OCI-LY1 (cell line): ENCODE data around the gene IMMP1L.

Source experiments
- H2AFZ ChIP-seq: fragments of 200-600 bp; sonication (generic), shearing (Covaris generic); 2 replicates; pipeline ENCODE4 v1.6.0; 2014; ENCODE audit warnings: antibody characterized with exemption, mild to moderate bottlenecking, low read length
- H3F3A ChIP-seq: fragments of 200-600 bp; sonication (generic), shearing (Covaris generic); 2 replicates; pipeline ENCODE4 v1.6.0; 2014; ENCODE audit warnings: mild to moderate bottlenecking, antibody characterized with exemption, low read length, moderate library complexity; ENCODE audit not compliant: insufficient read depth
- H3K27ac ChIP-seq: fragments of 200-600 bp; sonication (generic); 2 replicates; pipeline ENCODE4 v1.5.1; 2014; ENCODE audit warnings: low read length, mixed run types, mild to moderate bottlenecking, low read depth; ENCODE audit not compliant: poor library complexity, severe bottlenecking
- H3K27me3 ChIP-seq: fragments of 200-600 bp; sonication (generic); 2 replicates; pipeline ENCODE4 v1.6.0; 2014; ENCODE audit warnings: antibody characterized with exemption, mild to moderate bottlenecking, low read length, moderate library complexity; ENCODE audit not compliant: insufficient read depth
- H3K36me3 ChIP-seq: fragments of 200-600 bp; sonication (generic); 2 replicates; pipeline ENCODE4 v1.6.1; 2014; ENCODE audit warnings: mild to moderate bottlenecking, antibody characterized with exemption, low read length, moderate library complexity, mixed read lengths; ENCODE audit not compliant: insufficient read depth
- H3K4me1 ChIP-seq: fragments of 200-600 bp; sonication (generic); 2 replicates; pipeline ENCODE4 v1.5.1; 2014; ENCODE audit warnings: mild to moderate bottlenecking, low read length, moderate library complexity; ENCODE audit not compliant: insufficient read depth, severe bottlenecking
- H3K4me2 ChIP-seq: fragments of 200-600 bp; sonication (generic), shearing (Covaris generic); 2 replicates; pipeline ENCODE4 v1.6.1; 2014; ENCODE audit warnings: low read length
- H3K4me3 ChIP-seq: fragments of 200-600 bp; sonication (generic); 2 replicates; pipeline ENCODE4 v1.5.1; 2014; ENCODE audit warnings: low read length, low read depth, mild to moderate bottlenecking, mixed read lengths; ENCODE audit not compliant: poor library complexity, severe bottlenecking
- H3K79me2 ChIP-seq: fragments of 200-600 bp; shearing (Covaris generic); 2 replicates; pipeline ENCODE4 v1.6.1; 2016; ENCODE audit warnings: mixed run types, low read length, mixed read lengths; ENCODE audit not compliant: insufficient read depth
- H3K9ac ChIP-seq: fragments of 200-600 bp; sonication (generic), shearing (Covaris generic); 2 replicates; pipeline ENCODE4 v1.6.1; 2014; ENCODE audit warnings: mild to moderate bottlenecking, low read length, mixed read lengths
- H3K9me2 ChIP-seq: fragments of 200-600 bp; sonication (generic), shearing (Covaris generic); 2 replicates; pipeline ENCODE4 v1.6.1; 2014; ENCODE audit warnings: low read depth, mild to moderate bottlenecking, low read length, mixed read lengths
- H3K9me3 ChIP-seq: fragments of 200-600 bp; shearing (Covaris generic); 2 replicates; pipeline ENCODE4 v1.6.1; 2014; ENCODE audit warnings: low read length, mixed read lengths
- H4K20me1 ChIP-seq: fragments of 200-600 bp; sonication (generic), shearing (Covaris generic); 2 replicates; pipeline ENCODE4 v1.6.0; 2016; ENCODE audit warnings: mild to moderate bottlenecking, low read length; ENCODE audit not compliant: insufficient read depth
- CTCF ChIP-seq: fragments of 200-600 bp; sonication (generic), shearing (Covaris generic); IDR thresholded peaks from 2 replicates; pipeline ENCODE4 v1.5.1; 2017; ENCODE audit warnings: mild to moderate bottlenecking, antibody characterized with exemption, low read length, moderate library complexity, mixed read lengths
- EZH2 ChIP-seq: fragments of 200-600 bp; sonication (generic), shearing (Covaris generic); IDR thresholded peaks from 2 replicates; pipeline ENCODE4 v1.8.0; 2017; ENCODE audit warnings: borderline replicate concordance, mixed run types, mild to moderate bottlenecking, antibody characterized with exemption, low read length, moderate library complexity, mixed read lengths

IMMP1L gene

GRCh38 chr11:31437742-31438435 is 71.5 kb downstream of the IMMP1L start:
- TF ChIP-seq CTCF (no peak), EZH2 (no peak)
- no peaks in the 10 kb centered on the region for H3K79me2 ChIP-seq
- no peak overlapping the region for H2AFZ ChIP-seq
- no peak overlapping the region for H3K4me3 ChIP-seq
- H3K4me2 ChIP-seq: no peak overlapping the region
- no peaks in the 10 kb centered on the region for H4K20me1 ChIP-seq
- no peaks in the 10 kb centered on the region for H3K9me3 ChIP-seq
- no peaks in the 10 kb centered on the region for H3K36me3 ChIP-seq
- H3F3A ChIP-seq: no peaks in the 10 kb centered on the region
- no peak overlapping the region for H3K27ac ChIP-seq
- no peak overlapping the region for H3K9ac ChIP-seq
- no peaks in the 10 kb centered on the region for H3K27me3 ChIP-seq
- no peaks in the 10 kb centered on the region for H3K4me1 ChIP-seq
- no peaks in the 10 kb centered on the region for H3K9me2 ChIP-seq

DNA sequence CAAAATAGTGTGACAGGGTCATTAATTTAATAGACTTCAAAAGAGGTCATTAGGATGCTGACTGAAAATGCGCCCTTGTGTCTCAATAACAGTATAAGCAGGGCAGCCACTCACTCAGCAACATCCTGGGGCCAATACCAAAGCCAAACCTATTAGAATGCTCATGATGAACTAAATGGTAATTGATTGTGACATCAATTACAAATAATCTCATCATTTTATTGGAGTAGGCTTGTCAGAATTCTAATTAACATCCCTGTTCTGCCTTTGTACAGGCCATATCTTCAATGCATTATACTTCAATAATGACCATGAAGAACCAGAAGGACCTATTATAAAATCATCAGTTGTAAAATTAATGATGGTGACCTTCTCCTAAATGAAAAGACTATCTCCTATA is 75.6 kb downstream of the IMMP1L start:
- no peak overlapping the region for H3K27ac ChIP-seq
- no peaks in the 10 kb centered on the region for H3K9me2 ChIP-seq
- no peak for TF ChIP-seq EZH2
- no peak for TF ChIP-seq CTCF
- no peaks in the 10 kb centered on the region for H4K20me1 ChIP-seq
- no peaks in the 10 kb centered on the region for H3K79me2 ChIP-seq
- H3K9ac ChIP-seq: no peak overlapping the region
- H3K4me1 ChIP-seq: no peaks in the 10 kb centered on the region
- H2AFZ ChIP-seq: no peak overlapping the region
- H3K4me3 ChIP-seq: no peak overlapping the region
- no peak overlapping the region for H3K4me2 ChIP-seq
- peaks cover 12% of the 10 kb centered on the region for H3K36me3 ChIP-seq
- no peaks in the 10 kb centered on the region for H3K9me3 ChIP-seq
- no peaks in the 10 kb centered on the region for H3K27me3 ChIP-seq
- no peaks in the 10 kb centered on the region for H3F3A ChIP-seq

DNA sequence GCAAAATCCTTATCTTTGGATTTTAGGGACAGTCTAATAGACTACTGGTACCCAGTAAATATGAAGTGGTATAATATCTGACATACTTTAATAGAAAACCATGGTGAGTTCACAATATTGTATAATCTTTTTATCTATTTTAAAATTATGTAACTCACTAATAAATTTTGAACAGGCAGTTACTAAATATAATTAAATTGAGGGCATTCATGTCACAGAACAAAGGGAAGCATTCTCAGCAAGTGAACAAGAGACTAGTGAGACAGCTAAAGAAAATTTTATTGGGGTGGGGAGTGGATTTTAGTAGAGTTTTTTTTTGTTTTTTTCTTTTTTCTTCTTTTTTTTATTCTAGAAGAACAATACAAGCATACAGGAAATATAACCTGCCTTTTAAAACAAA is 84.8 kb downstream of the IMMP1L start:
- H3K4me1 ChIP-seq: no peaks in the 10 kb centered on the region
- H4K20me1 ChIP-seq: no peaks in the 10 kb centered on the region
- no peak overlapping the region for H3K4me2 ChIP-seq
- no peak overlapping the region for H3K27ac ChIP-seq
- no peaks in the 10 kb centered on the region for H3K79me2 ChIP-seq
- no peak for TF ChIP-seq EZH2
- no peak for TF ChIP-seq CTCF
- H3K9me3 ChIP-seq: no peaks in the 10 kb centered on the region
- H3K36me3 ChIP-seq: no peaks in the 10 kb centered on the region; the same call in 1 of the 2 replicates
- no peak overlapping the region for H2AFZ ChIP-seq
- no peaks in the 10 kb centered on the region for H3F3A ChIP-seq
- no peaks in the 10 kb centered on the region for H3K9me2 ChIP-seq
- no peak overlapping the region for H3K9ac ChIP-seq
- H3K4me3 ChIP-seq: no peak overlapping the region
- H3K27me3 ChIP-seq: no peaks in the 10 kb centered on the region
